IPS-18c (cell line): ENCODE results near the gene GGTLC2.

ENCODE experiments used
- H3K4me3 ChIP-seq: 2 replicates; pipeline ENCODE4 v1.7.0; 2013; ENCODE audit warnings: low read depth, mild to moderate bottlenecking, low read length, moderate library complexity; ENCODE audit not compliant: insufficient read depth
- H3K9me3 ChIP-seq: one replicate; pipeline ENCODE4 v1.6.1; 2013; ENCODE audit warnings: mild to moderate bottlenecking, low read length, moderate library complexity; ENCODE audit not compliant: control insufficient read depth, insufficient read depth

Gene GGTLC2

GRCh38 chr22:22655452-22656290 is 11.3 kb downstream of the GGTLC2 start:
- Histone ChIP-seq H3K9me3 (no peaks in the 10 kb centered on the region), H3K4me3 (no peak overlapping the region)

GRCh38 chr22:22657712-22658111 is 13.3 kb downstream of the GGTLC2 start:
- no peak overlapping the region for H3K4me3 ChIP-seq
- no peaks in the 10 kb centered on the region for H3K9me3 ChIP-seq

- no peak overlapping the region for H3K4me3 ChIP-seq
- no peaks in the 10 kb centered on the region for H3K9me3 ChIP-seq
These were observed 16.9 kb downstream of the GGTLC2 start for GRCh38 chr22:22661275-22661674.

GRCh38 chr22:22662095-22662494 is 17.7 kb downstream of the GGTLC2 start:
- Histone ChIP-seq H3K4me3 (no peak overlapping the region), H3K9me3 (no peaks in the 10 kb centered on the region)

GRCh38 chr22:22663861-22664800 is 19.7 kb downstream of the GGTLC2 start:
- Histone ChIP-seq H3K9me3 (peaks cover 2% of the 10 kb centered on the region), H3K4me3 (no peak overlapping the region)

- Histone ChIP-seq H3K4me3 (no peak overlapping the region), H3K9me3 (peaks cover 3% of the 10 kb centered on the region)
These were observed 22.1 kb downstream of the GGTLC2 start for GRCh38 chr22:22666307-22667091.

GRCh38 chr22:22667966-22668880 is 23.8 kb downstream of the GGTLC2 start:
- Histone ChIP-seq H3K9me3 (peaks cover 3% of the 10 kb centered on the region), H3K4me3 (no peak overlapping the region)

GRCh38 chr22:22669093-22669492 is 24.7 kb downstream of the GGTLC2 start:
- H3K4me3 ChIP-seq: no peak overlapping the region
- peaks cover 3% of the 10 kb centered on the region for H3K9me3 ChIP-seq

- Histone ChIP-seq H3K9me3 (peaks cover 3% of the 10 kb centered on the region), H3K4me3 (no peak overlapping the region)
These were observed 25.8 kb downstream of the GGTLC2 start for GRCh38 chr22:22670076-22670795.

- Histone ChIP-seq H3K9me3 (peaks cover 3% of the 10 kb centered on the region), H3K4me3 (no peak overlapping the region)
These were observed 27.1 kb downstream of the GGTLC2 start for GRCh38 chr22:22671506-22671905.

- H3K9me3 ChIP-seq: peaks cover 3% of the 10 kb centered on the region
- H3K4me3 ChIP-seq: no peak overlapping the region
These were observed 28.7 kb downstream of the GGTLC2 start for GRCh38 chr22:22673099-22673498.

- peaks cover 3% of the 10 kb centered on the region for H3K9me3 ChIP-seq
These were observed 29.2 kb downstream of the GGTLC2 start for GRCh38 chr22:22673628-22674027.

GRCh38 chr22:22674467-22674866 is 30.1 kb downstream of the GGTLC2 start:
- H3K9me3 ChIP-seq: no peaks in the 10 kb centered on the region

More at GRCh38 chr22:22673628-22674027, 29.2 kb downstream of the GGTLC2 start:
- H3K4me3 ChIP-seq: no peak overlapping the region

GRCh38 chr22:22678970-22679369 is 34.6 kb downstream of the GGTLC2 start:
- H3K9me3 ChIP-seq: no peaks in the 10 kb centered on the region
- H3K4me3 ChIP-seq: no peak overlapping the region

More at GRCh38 chr22:22674467-22674866, 30.1 kb downstream of the GGTLC2 start:
- no peak overlapping the region for H3K4me3 ChIP-seq

GRCh38 chr22:22680396-22680795 is 36.0 kb downstream of the GGTLC2 start:
- Histone ChIP-seq H3K4me3 (no peak overlapping the region), H3K9me3 (no peaks in the 10 kb centered on the region)
